Measurements from ENCODE around the gene AKT1S1.

DNA sequence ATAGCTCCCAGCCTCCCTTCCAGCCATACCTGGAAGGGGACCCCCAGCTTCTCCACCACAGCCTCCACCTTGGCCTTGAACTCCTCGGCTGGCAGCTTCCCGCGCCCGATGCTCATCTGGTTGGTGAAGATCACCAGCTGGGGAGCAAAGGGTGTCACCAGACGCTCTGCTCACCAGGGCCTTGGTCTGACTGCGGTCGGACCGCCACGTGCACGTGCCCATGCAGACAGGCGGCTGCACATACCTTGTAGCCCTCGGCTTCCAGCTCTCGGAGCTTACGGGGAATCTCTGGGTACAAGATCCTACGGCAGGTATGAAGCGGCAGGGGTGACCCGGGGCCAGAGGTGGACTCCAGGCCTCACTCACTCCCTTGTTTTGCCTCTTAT is 13.2 kb downstream of the AKT1S1 start:
- TF ChIP-seq, protein P1, sequence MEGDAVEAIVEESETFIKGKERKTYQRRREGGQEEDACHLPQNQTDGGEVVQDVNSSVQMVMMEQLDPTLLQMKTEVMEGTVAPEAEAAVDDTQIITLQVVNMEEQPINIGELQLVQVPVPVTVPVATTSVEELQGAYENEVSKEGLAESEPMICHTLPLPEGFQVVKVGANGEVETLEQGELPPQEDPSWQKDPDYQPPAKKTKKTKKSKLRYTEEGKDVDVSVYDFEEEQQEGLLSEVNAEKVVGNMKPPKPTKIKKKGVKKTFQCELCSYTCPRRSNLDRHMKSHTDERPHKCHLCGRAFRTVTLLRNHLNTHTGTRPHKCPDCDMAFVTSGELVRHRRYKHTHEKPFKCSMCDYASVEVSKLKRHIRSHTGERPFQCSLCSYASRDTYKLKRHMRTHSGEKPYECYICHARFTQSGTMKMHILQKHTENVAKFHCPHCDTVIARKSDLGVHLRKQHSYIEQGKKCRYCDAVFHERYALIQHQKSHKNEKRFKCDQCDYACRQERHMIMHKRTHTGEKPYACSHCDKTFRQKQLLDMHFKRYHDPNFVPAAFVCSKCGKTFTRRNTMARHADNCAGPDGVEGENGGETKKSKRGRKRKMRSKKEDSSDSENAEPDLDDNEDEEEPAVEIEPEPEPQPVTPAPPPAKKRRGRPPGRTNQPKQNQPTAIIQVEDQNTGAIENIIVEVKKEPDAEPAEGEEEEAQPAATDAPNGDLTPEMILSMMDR (IDR thresholded peaks at IDR 0.05): no peak
- TF ChIP-seq POLR2A (IDR thresholded peaks at IDR 0.05): no peak
